HT-29 (cell line): ENCODE measurements around the gene POR. TPM values are rescaled to one million over a fixed set of nuclear protein-coding genes. Genes with fewer than 3 reads are reported as not detected.
A peak's percentile ranks its signal among the peaks of the same experiment; 100 is the strongest.
"Not testable (repeated sequence)": the region's sequence is repeated elsewhere in the genome, so short reads cannot be mapped to it uniquely, and the experiment has no call there.

ENCODE experiments used
- DNase-seq: peaks from one replicate; pipeline ENCODE4 v3.0.0-alpha.2; 2015; ENCODE audit warnings: low spot score
- small RNA-seq: library from RNA; depleted of rRNA; stranded (forward); fragments of <200 nt; gene quantifications from one replicate; pipeline ENCODE3, GENCODE V24; 2014
- total RNA-seq: library from RNA; depleted of rRNA; stranded (reverse); fragments of >200 nt; shearing (Covaris generic); gene quantifications from 2 replicates; pipeline ENCODE4 v1.2.3, GENCODE V29; 2014; rRNA removed

Gene POR
- total RNA-seq, 1 experiment from 2014 or later, result 263 TPM

DNA sequence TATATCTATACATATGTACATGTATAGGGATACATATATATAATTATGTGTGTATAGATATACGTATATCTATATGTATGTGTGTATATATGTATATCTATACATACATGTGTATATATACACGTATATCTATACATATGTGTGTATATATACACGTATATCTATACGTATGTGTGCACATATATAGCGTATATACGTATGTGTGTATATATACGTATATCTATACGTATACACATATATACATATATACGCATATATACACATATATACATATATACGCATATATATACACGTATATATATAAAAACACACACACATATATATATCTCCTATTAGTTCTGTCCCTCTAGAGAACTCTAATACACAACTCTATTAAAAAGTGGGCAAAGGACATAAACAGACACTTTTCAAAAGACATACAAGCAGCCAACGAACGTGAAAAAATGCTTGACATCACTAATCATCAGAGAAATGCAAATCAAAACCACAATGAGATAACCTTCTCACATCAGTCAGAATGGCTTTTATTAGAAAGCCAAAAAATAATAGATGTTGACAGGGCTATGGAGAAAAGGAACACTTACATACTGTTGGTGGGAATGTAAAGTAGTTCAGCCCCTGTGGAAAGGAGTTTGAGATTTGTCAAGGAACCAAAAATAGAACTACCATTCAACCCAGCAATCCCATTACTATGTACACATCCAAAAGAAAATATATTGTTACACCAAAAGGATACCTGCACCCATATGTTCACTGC, 101.4 kb downstream of the POR start:
- DNase-seq, result no peak

- DNase-seq, result not testable (repeated sequence)
Observed at GRCh38 chr7:76018520-76018919, 103.6 kb downstream of the POR start.

- peak; percentile 89 for DNase-seq
Observed at GRCh38 chr7:76020031-76020714, 105.2 kb downstream of the POR start.

GRCh38 chr7:76022026-76022780, 107.2 kb downstream of the POR start:
- DNase-seq, result no peak

DNA sequence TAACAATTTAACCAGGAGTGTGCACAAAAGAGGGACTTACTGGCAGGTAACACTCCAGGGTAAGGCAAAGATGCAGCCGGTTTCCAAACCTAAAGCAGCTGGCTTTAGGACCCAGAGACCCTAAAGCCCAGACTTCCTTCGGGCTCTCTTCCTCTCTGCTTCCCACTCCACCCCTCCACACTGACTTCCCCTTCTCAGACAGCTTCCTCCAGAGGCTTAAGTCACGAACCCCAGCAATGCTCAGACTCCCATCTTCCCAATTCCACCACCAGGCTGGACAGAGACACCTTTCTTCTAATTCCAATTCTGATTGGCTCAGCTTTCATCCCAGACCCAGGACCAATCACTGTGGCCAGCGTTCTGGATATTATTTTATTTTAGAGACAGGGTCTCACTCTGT, 108.0 kb downstream of the POR start:
- no peak for DNase-seq

GRCh38 chr7:76029682-76030081, 114.7 kb downstream of the POR start:
- not testable (repeated sequence) for DNase-seq

- no peak for DNase-seq
Observed at GRCh38 chr7:76031964-76032363, 117.0 kb downstream of the POR start.

Small RNA genes lying within 50 kb of the gene (small RNA-seq; reads per million reads assigned to genes)
- 1.4 reads per million, percentile 50 among the genes with 10 or more reads in this experiment for gene SNORA14A

Other genes with a start within 250 kb of the POR start
- gene HIP1, start 176.2 kb upstream of the POR start, total RNA-seq, result 2.2 and 2.4 TPM in 2 replicates
- gene CCL26, start 142.9 kb upstream of the POR start, total RNA-seq, result not detected in 2 replicates
- not detected in 2 replicates for gene CCL24, start 101.3 kb upstream of the POR start, total RNA-seq
- gene RHBDD2, start 36.1 kb upstream of the POR start, total RNA-seq, result 53.8 and 58.7 TPM in 2 replicates
- 29.3 and 32.8 TPM in 2 replicates for gene TMEM120A, start 79.4 kb downstream of the POR start, total RNA-seq
- gene STYXL1, start 132.8 kb downstream of the POR start, total RNA-seq, result 38.3 and 44.2 TPM in 2 replicates
- gene MDH2, start 133.0 kb downstream of the POR start, total RNA-seq, result 188 and 199 TPM in 2 replicates